ENCODE measurements around the gene RAPGEF2. TPM values are rescaled to one million over a fixed set of nuclear protein-coding genes. Genes with fewer than 3 reads are reported as not detected.

RAPGEF2 gene
- total and polyA plus RNA-seq, 9 of the 15 experiments (the other 6 are each of a cell fraction or from before 2014, with no cell fraction given) = 3.1 to 32.6 (median 23.1) TPM

DNA sequence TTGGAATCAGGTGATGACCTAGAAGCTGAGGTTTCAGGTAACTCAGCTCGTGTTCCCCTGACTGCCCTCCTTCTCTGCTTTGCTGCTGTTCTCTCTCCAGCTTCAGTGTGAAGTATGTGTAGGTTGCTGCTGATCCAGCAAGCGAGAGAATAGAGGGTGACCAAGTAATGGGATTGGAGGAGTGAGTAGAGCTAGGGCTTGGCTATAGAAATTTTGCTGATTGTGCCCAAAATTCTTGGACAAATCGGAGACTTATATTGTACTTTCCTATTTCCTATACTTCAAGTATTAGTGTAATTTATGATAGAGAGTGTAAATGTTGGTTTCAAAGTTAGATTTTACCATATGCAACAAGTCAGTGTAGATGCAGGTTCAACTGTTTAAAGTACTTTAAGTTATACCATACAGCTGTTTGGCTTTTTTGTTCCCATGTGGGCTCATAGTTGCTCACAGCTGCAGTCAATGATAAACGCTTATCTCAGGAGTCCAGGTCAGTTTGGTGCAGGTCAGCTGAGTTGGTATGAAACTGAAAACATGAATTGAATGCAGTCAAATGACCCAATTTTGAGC lies 48.0 kb downstream of the RAPGEF2 start (continued):
- TF ChIP-seq ATF1 (CRISPR knock-in tag; IDR thresholded peaks at IDR 0.05) = no peak
- TF ChIP-seq ATF1 (tag; IDR thresholded peaks at IDR 0.05) = peak; percentile 55; the same call in 1 of the 2 replicates
- 0 out of 2 replicates have a peak, but pooled peaks have one; percentile 70 for TF ChIP-seq ZNF584 (CRISPR knock-in tag; IDR thresholded peaks at IDR 0.05; ENCODE audit: low read depth)
- peak; percentile 41 for TF ChIP-seq POLR2B (IDR thresholded peaks at IDR 0.05; ENCODE audit: low read depth, partially characterized antibody)
- TF ChIP-seq, protein P1, sequence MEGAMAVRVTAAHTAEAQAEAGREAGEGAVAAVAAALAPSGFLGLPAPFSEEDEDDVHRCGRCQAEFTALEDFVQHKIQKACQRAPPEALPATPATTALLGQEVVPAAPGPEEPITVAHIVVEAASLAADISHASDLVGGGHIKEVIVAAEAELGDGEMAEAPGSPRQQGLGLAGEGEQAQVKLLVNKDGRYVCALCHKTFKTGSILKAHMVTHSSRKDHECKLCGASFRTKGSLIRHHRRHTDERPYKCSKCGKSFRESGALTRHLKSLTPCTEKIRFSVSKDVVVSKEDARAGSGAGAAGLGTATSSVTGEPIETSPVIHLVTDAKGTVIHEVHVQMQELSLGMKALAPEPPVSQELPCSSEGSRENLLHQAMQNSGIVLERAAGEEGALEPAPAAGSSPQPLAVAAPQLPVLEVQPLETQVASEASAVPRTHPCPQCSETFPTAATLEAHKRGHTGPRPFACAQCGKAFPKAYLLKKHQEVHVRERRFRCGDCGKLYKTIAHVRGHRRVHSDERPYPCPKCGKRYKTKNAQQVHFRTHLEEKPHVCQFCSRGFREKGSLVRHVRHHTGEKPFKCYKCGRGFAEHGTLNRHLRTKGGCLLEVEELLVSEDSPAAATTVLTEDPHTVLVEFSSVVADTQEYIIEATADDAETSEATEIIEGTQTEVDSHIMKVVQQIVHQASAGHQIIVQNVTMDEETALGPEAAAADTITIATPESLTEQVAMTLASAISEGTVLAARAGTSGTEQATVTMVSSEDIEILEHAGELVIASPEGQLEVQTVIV (CRISPR knock-in tag; IDR thresholded peaks at IDR 0.05; ENCODE audit: borderline replicate concordance) = no peak
- peak; percentile 74; the same call in 1 of the 2 replicates for TF ChIP-seq BACH1 (tag; IDR thresholded peaks at IDR 0.05)
- peak; percentile 10 for TF ChIP-seq PHF20 (IDR thresholded peaks at IDR 0.05; ENCODE audit: partially characterized antibody)
- TF ChIP-seq ZNF316 (IDR thresholded peaks at IDR 0.05) = peak; percentile 99
- peak; percentile 76 for TF ChIP-seq RNF2 (IDR thresholded peaks at IDR 0.05)
- TF ChIP-seq PHB2 (IDR thresholded peaks at IDR 0.05; ENCODE audit: low read depth) = peak; percentile 96
- TF ChIP-seq RCOR1 (IDR thresholded peaks at IDR 0.05; ENCODE audit: borderline replicate concordance in 1 of 2, low read depth in 2 of 2, low read length in 2 of 2) = peak in 1 of 2 experiments; percentile 92; a peak in 2 of 4 replicates
- TF ChIP-seq, protein P2, sequence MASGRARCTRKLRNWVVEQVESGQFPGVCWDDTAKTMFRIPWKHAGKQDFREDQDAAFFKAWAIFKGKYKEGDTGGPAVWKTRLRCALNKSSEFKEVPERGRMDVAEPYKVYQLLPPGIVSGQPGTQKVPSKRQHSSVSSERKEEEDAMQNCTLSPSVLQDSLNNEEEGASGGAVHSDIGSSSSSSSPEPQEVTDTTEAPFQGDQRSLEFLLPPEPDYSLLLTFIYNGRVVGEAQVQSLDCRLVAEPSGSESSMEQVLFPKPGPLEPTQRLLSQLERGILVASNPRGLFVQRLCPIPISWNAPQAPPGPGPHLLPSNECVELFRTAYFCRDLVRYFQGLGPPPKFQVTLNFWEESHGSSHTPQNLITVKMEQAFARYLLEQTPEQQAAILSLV (tag; IDR thresholded peaks at IDR 0.05) = no peak
- TF ChIP-seq, protein P3, sequence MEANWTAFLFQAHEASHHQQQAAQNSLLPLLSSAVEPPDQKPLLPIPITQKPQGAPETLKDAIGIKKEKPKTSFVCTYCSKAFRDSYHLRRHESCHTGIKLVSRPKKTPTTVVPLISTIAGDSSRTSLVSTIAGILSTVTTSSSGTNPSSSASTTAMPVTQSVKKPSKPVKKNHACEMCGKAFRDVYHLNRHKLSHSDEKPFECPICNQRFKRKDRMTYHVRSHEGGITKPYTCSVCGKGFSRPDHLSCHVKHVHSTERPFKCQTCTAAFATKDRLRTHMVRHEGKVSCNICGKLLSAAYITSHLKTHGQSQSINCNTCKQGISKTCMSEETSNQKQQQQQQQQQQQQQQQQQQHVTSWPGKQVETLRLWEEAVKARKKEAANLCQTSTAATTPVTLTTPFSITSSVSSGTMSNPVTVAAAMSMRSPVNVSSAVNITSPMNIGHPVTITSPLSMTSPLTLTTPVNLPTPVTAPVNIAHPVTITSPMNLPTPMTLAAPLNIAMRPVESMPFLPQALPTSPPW (CRISPR knock-in tag; IDR thresholded peaks at IDR 0.05) = peak; percentile 61
- TF ChIP-seq, protein P4, sequence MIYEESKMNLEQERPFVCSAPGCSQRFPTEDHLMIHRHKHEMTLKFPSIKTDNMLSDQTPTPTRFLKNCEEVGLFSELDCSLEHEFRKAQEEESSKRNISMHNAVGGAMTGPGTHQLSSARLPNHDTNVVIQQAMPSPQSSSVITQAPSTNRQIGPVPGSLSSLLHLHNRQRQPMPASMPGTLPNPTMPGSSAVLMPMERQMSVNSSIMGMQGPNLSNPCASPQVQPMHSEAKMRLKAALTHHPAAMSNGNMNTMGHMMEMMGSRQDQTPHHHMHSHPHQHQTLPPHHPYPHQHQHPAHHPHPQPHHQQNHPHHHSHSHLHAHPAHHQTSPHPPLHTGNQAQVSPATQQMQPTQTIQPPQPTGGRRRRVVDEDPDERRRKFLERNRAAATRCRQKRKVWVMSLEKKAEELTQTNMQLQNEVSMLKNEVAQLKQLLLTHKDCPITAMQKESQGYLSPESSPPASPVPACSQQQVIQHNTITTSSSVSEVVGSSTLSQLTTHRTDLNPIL (CRISPR knock-in tag; IDR thresholded peaks at IDR 0.05) = no peak
- peak; percentile 95 for TF ChIP-seq MAFF (IDR thresholded peaks at IDR 0.05; ENCODE audit: low read length)
- TF ChIP-seq, protein P5, sequence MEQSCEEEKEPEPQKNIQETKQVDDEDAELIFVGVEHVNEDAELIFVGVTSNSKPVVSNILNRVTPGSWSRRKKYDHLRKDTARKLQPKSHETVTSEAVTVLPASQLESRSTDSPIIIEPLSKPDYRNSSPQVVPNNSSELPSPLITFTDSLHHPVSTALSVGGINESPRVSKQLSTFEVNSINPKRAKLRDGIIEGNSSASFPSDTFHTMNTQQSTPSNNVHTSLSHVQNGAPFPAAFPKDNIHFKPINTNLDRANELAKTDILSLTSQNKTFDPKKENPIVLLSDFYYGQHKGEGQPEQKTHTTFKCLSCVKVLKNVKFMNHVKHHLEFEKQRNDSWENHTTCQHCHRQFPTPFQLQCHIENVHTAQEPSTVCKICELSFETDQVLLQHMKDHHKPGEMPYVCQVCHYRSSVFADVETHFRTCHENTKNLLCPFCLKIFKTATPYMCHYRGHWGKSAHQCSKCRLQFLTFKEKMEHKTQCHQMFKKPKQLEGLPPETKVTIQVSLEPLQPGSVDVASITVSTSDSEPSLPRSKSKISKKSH (CRISPR knock-in tag; IDR thresholded peaks at IDR 0.05) = no peak
- TF ChIP-seq L3MBTL2 (IDR thresholded peaks at IDR 0.05) = peak; percentile 45; the same call in 1 of the 2 replicates
- TF ChIP-seq TEAD1 (CRISPR knock-in tag; IDR thresholded peaks at IDR 0.05) = peak; percentile 43 to 89; a peak in 3 of 4 replicates
- no peak for TF ChIP-seq POLR3G (IDR thresholded peaks at IDR 0.05; ENCODE audit: extremely low read depth, insufficient read length, insufficient replicate concordance)
- peak in 1 of 2 experiments; percentile 83; a peak in 2 of 4 replicates for TF ChIP-seq SIN3A (IDR thresholded peaks at IDR 0.05; ENCODE audit: borderline replicate concordance in 2 of 2, control insufficient read depth in 1 of 2, low read depth in 2 of 2, low read length in 2 of 2)
- TF ChIP-seq POLR2A (conservative IDR thresholded peaks at IDR 0.05) = peak; percentile 49; the same call in 1 of the 2 replicates
- TF ChIP-seq STAT5A (IDR thresholded peaks at IDR 0.05; ENCODE audit: borderline replicate concordance, low read length) = peak; percentile 98
